GM12873 (cell line): ENCODE results near the gene GALM.

ENCODE experiments used
- CTCF ChIP-seq: IDR thresholded peaks from 2 replicates; pipeline ENCODE4 v1.5.1; 2012; ENCODE audit warnings: low read depth, mild to moderate bottlenecking, moderate library complexity, low read length, control low read depth; ENCODE audit not compliant: insufficient read depth; ENCODE audit errors: missing control alignments

Gene GALM

GRCh38 chr2:38626326-38627035, 39.4 kb upstream of the GALM start:
- no peak for TF ChIP-seq CTCF

GRCh38 chr2:38627391-38627790, 38.5 kb upstream of the GALM start:
- no peak for TF ChIP-seq CTCF

GRCh38 chr2:38629684-38630083, 36.2 kb upstream of the GALM start:
- no peak for TF ChIP-seq CTCF

GRCh38 chr2:38631976-38632375, 33.9 kb upstream of the GALM start:
- TF ChIP-seq CTCF, result no peak

GRCh38 chr2:38632980-38633379, 32.9 kb upstream of the GALM start:
- TF ChIP-seq CTCF, result no peak

- no peak for TF ChIP-seq CTCF
Observed at GRCh38 chr2:38633895-38634294, 32.0 kb upstream of the GALM start.

- TF ChIP-seq CTCF, result no peak
Observed at GRCh38 chr2:38634684-38635083, 31.2 kb upstream of the GALM start.
